GM23338 (cell line): ENCODE results near the gene DPYSL5.

Source experiments
- CTCF ChIP-seq, 2 experiments: fragments of 200-600 bp in 1 of 2; sonication (generic) in 1 of 2; conservative IDR thresholded peaks; 2 replicates each; pipeline versions ENCODE4 v1.5.1 to v1.6.1; 2016 to 2017; ENCODE audit warnings: antibody characterized with exemption in 2 of 2, low read depth in 2 of 2, mild to moderate bottlenecking in 2 of 2, moderate library complexity in 1 of 2
- EZH2 ChIP-seq: fragments of 200-600 bp; sonication (generic); IDR thresholded peaks from one replicate; pipeline ENCODE4 v1.8.0; 2017; ENCODE audit warnings: antibody characterized with exemption, mild to moderate bottlenecking, low read depth; ENCODE audit not compliant: unreplicated experiment
- EZH2phosphoT487 ChIP-seq: fragments of 200-600 bp; sonication (generic); IDR thresholded peaks from one replicate; pipeline ENCODE4 v1.8.1; 2018; ENCODE audit warnings: antibody characterized with exemption; ENCODE audit not compliant: unreplicated experiment
- POLR2AphosphoS5 ChIP-seq: IDR thresholded peaks from 2 replicates; pipeline ENCODE4 v1.6.1; 2016; ENCODE audit warnings: antibody characterized with exemption, low read depth
- TF ChIP-seq, protein P1 (sequence below): IDR thresholded peaks from one replicate; pipeline ENCODE4 v1.6.1; 2018; ENCODE audit warnings: antibody characterized with exemption; ENCODE audit not compliant: unreplicated experiment

DNA sequence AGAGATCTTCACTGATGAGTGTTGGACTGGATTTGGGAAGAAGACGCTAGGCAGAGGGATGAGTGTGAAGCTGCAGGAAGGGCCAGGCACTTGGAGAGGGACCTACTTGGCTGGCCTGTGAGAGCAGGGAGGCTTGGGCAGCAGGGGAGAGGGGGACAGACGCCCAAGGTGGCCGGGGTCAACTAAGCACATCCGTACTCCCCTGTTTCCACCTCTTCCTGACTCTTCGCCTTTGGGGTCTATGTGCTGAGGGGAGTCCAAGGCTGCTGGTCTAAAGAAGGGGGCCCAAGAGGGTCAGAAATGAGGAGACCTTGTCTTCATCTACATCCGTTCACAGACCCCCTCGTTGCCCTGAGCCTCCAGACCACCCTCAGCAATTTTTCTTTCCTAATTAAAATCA is 16.7 kb downstream of the DPYSL5 start:
- TF ChIP-seq EZH2phosphoT487, result no peak
- TF ChIP-seq EZH2, result no peak
- no peak for TF ChIP-seq CTCF (conservative IDR thresholded peaks at IDR 0.05; ENCODE audit: low read depth in 2 of 2)
- TF ChIP-seq, protein P1, sequence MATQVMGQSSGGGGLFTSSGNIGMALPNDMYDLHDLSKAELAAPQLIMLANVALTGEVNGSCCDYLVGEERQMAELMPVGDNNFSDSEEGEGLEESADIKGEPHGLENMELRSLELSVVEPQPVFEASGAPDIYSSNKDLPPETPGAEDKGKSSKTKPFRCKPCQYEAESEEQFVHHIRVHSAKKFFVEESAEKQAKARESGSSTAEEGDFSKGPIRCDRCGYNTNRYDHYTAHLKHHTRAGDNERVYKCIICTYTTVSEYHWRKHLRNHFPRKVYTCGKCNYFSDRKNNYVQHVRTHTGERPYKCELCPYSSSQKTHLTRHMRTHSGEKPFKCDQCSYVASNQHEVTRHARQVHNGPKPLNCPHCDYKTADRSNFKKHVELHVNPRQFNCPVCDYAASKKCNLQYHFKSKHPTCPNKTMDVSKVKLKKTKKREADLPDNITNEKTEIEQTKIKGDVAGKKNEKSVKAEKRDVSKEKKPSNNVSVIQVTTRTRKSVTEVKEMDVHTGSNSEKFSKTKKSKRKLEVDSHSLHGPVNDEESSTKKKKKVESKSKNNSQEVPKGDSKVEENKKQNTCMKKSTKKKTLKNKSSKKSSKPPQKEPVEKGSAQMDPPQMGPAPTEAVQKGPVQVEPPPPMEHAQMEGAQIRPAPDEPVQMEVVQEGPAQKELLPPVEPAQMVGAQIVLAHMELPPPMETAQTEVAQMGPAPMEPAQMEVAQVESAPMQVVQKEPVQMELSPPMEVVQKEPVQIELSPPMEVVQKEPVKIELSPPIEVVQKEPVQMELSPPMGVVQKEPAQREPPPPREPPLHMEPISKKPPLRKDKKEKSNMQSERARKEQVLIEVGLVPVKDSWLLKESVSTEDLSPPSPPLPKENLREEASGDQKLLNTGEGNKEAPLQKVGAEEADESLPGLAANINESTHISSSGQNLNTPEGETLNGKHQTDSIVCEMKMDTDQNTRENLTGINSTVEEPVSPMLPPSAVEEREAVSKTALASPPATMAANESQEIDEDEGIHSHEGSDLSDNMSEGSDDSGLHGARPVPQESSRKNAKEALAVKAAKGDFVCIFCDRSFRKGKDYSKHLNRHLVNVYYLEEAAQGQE, result no peak
- TF ChIP-seq POLR2AphosphoS5, result no peak
